ENCODE results near the gene CEP131.

Gene CEP131

GRCh38 chr17:81196505-81197408 is 26.0 kb downstream of the CEP131 start:
- Histone ChIP-seq H2BK120ac (ENCODE audit: low read depth, low read length) (no peak overlapping the region), H3K27ac (ENCODE audit: low read length, poor library complexity, severe bottlenecking) (no peak overlapping the region), H3K4me3 (ENCODE audit: insufficient read depth in 1 of 2, low read depth in 1 of 2, low read length in 2 of 2) (no peak overlapping the region), H3K27me3 (ENCODE audit: control insufficient read depth in 1 of 2, insufficient read depth in 1 of 2, low read length in 2 of 2) (no peaks in the 10 kb centered on the region), H3K4ac (ENCODE audit: low read depth in 1 of 2, low read length in 2 of 2) (no peak overlapping the region), H2AK5ac (ENCODE audit: low read length, severe bottlenecking) (no peak overlapping the region), H3K23ac (ENCODE audit: low read length in 2 of 2) (no peak overlapping the region), H2BK12ac (ENCODE audit: low read length in 2 of 2) (no peak overlapping the region), H4K91ac (ENCODE audit: low read length) (no peak overlapping the region), H3K9ac (ENCODE audit: low read length) (no peak overlapping the region), H4K8ac (ENCODE audit: low read length) (no peak overlapping the region), H2BK15ac (ENCODE audit: low read depth, poor library complexity, severe bottlenecking) (no peak overlapping the region), H3K9me3 (ENCODE audit: control insufficient read depth, low read length) (no peaks in the 10 kb centered on the region), H3K18ac (ENCODE audit: low read depth in 1 of 2, low read length in 2 of 2) (no peak overlapping the region), H3K14ac (ENCODE audit: low read length in 2 of 2) (no peak overlapping the region), H2AFZ (ENCODE audit: low read depth, low read length) (no peak overlapping the region), H3K36me3 (ENCODE audit: control insufficient read depth in 1 of 2, insufficient read depth in 2 of 2, low read depth in 1 of 2, low read length in 2 of 2) (peaks cover 0 to 86% of the 10 kb centered on the region in 2 experiments), H3K4me1 (ENCODE audit: control insufficient read depth, insufficient read depth, low read depth, low read length) (peaks cover 10% of the 10 kb centered on the region), H3K4me2 (ENCODE audit: low read length, poor library complexity, severe bottlenecking) (no peak overlapping the region), H3K79me1 (replicated peaks; ENCODE audit: low read length, poor library complexity, severe bottlenecking) (peaks cover 2% of the 10 kb centered on the region), H2BK5ac (ENCODE audit: low read depth, low read length, poor library complexity, severe bottlenecking) (no peak overlapping the region)
- no peak for DNase-seq
- 88% methylated on average over 45 of the region's 45 CpGs for WGBS

DNA sequence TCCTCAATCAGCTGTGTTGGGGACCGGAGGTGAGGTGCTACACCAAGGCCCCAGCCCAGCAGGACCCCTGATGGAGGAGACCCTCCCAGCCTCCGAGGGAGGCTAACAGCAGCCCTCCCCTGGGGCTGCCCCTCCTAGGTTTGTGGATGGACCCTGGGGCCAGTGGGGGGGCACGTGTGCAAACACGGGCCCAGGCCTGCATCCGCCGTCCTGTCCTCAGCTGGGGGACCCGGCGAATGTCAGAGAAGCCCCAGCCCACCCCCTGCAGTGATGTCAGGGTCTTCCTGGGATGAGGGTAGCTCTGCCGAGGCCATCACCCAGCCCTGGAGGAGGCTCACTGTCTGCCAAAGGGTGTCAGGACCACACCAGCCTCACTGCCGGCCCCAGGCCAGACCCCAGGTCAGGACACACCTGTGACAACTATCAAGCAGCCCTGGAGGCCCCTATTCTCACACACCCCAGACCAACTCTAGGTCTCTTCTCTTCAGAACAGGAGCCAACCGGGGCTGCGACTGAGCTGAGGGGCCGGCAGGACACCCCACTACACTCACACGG is 26.7 kb downstream of the CEP131 start:
- Histone ChIP-seq H4K8ac (ENCODE audit: low read length) (no peak overlapping the region), H3K36me3 (ENCODE audit: control insufficient read depth in 1 of 2, insufficient read depth in 2 of 2, low read depth in 1 of 2, low read length in 2 of 2) (peaks cover 0 to 94% of the 10 kb centered on the region in 2 experiments), H3K23ac (ENCODE audit: low read length in 2 of 2) (no peak overlapping the region), H2BK15ac (ENCODE audit: low read depth, poor library complexity, severe bottlenecking) (no peak overlapping the region), H2AK5ac (ENCODE audit: low read length, severe bottlenecking) (no peak overlapping the region), H3K14ac (ENCODE audit: low read length in 2 of 2) (no peak overlapping the region), H3K4ac (ENCODE audit: low read depth in 1 of 2, low read length in 2 of 2) (no peak overlapping the region), H3K79me1 (replicated peaks; ENCODE audit: low read length, poor library complexity, severe bottlenecking) (peaks cover 2% of the 10 kb centered on the region), H4K91ac (ENCODE audit: low read length) (no peak overlapping the region), H3K27me3 (ENCODE audit: control insufficient read depth in 1 of 2, insufficient read depth in 1 of 2, low read length in 2 of 2) (no peaks in the 10 kb centered on the region), H3K18ac (ENCODE audit: low read depth in 1 of 2, low read length in 2 of 2) (no peak overlapping the region), H3K9ac (ENCODE audit: low read length) (no peak overlapping the region), H3K4me1 (ENCODE audit: control insufficient read depth, insufficient read depth, low read depth, low read length) (peaks cover 10% of the 10 kb centered on the region), H2BK12ac (ENCODE audit: low read length in 2 of 2) (no peak overlapping the region), H3K9me3 (ENCODE audit: control insufficient read depth, low read length) (no peaks in the 10 kb centered on the region), H3K4me3 (ENCODE audit: insufficient read depth in 1 of 2, low read depth in 1 of 2, low read length in 2 of 2) (no peak overlapping the region), H3K27ac (ENCODE audit: low read length, poor library complexity, severe bottlenecking) (no peak overlapping the region), H2BK120ac (ENCODE audit: low read depth, low read length) (no peak overlapping the region), H2BK5ac (ENCODE audit: low read depth, low read length, poor library complexity, severe bottlenecking) (no peak overlapping the region), H2AFZ (ENCODE audit: low read depth, low read length) (no peak overlapping the region), H3K4me2 (ENCODE audit: low read length, poor library complexity, severe bottlenecking) (no peak overlapping the region)
- 92% methylated on average over 14 of the region's 14 CpGs for WGBS
- DNase-seq = no peak

GRCh38 chr17:81194941-81195901 is 27.5 kb downstream of the CEP131 start:
- H3K4me1 ChIP-seq (ENCODE audit: control insufficient read depth, insufficient read depth, low read depth, low read length) = peaks cover 8% of the 10 kb centered on the region

More at GRCh38 chr17:81194941-81195901, 27.5 kb downstream of the CEP131 start:
- Histone ChIP-seq H3K4ac (ENCODE audit: low read depth in 1 of 2, low read length in 2 of 2) (no peak overlapping the region), H3K14ac (ENCODE audit: low read length in 2 of 2) (peak overlapping the region in 1 of 2 experiments; percentile 49), H3K79me1 (replicated peaks; ENCODE audit: low read length, poor library complexity, severe bottlenecking) (peaks cover under 1% of the 10 kb centered on the region), H2BK120ac (ENCODE audit: low read depth, low read length) (no peak overlapping the region), H2BK15ac (ENCODE audit: low read depth, poor library complexity, severe bottlenecking) (no peak overlapping the region), H3K4me2 (ENCODE audit: low read length, poor library complexity, severe bottlenecking) (no peak overlapping the region), H3K18ac (ENCODE audit: low read depth in 1 of 2, low read length in 2 of 2) (no peak overlapping the region), H3K27me3 (ENCODE audit: control insufficient read depth in 1 of 2, insufficient read depth in 1 of 2, low read length in 2 of 2) (no peaks in the 10 kb centered on the region), H3K9me3 (ENCODE audit: control insufficient read depth, low read length) (no peaks in the 10 kb centered on the region), H2AK5ac (ENCODE audit: low read length, severe bottlenecking) (no peak overlapping the region), H4K91ac (ENCODE audit: low read length) (peak overlapping the region; percentile 47), H2AFZ (ENCODE audit: low read depth, low read length) (no peak overlapping the region), H3K36me3 (ENCODE audit: control insufficient read depth in 1 of 2, insufficient read depth in 2 of 2, low read depth in 1 of 2, low read length in 2 of 2) (peaks cover 0 to 97% of the 10 kb centered on the region in 2 experiments), H2BK12ac (ENCODE audit: low read length in 2 of 2) (no peak overlapping the region), H3K9ac (ENCODE audit: low read length) (no peak overlapping the region), H3K23ac (ENCODE audit: low read length in 2 of 2) (no peak overlapping the region), H2BK5ac (ENCODE audit: low read depth, low read length, poor library complexity, severe bottlenecking) (no peak overlapping the region), H4K8ac (ENCODE audit: low read length) (no peak overlapping the region), H3K4me3 (ENCODE audit: insufficient read depth in 1 of 2, low read depth in 1 of 2, low read length in 2 of 2) (peak overlapping the region in 1 of 2 experiments; percentile 16), H3K27ac (ENCODE audit: low read length, poor library complexity, severe bottlenecking) (no peak overlapping the region)
- WGBS = 96% methylated on average over 37 of the region's 37 CpGs
- no peak for DNase-seq
